ENCODE data around the gene ESRRA.

- TF ChIP-seq CTCF (IDR thresholded peaks at IDR 0.05) = peak; percentile 53 to 90 (median 74)
- TF ChIP-seq POLR2A (IDR thresholded peaks at IDR 0.05) = peak; percentile 95
Measured at GRCh38 chr11:64317961-64318765, 12.8 kb downstream of the ESRRA start, which contains the start of gene PRDX5.

Measured in prostate gland (tissue), 2 donors.